Astrocyte of the spinal cord (primary cell): ENCODE results near the gene FZD2.
"Not testable (repeated sequence)": the region's sequence is repeated elsewhere in the genome, so short reads cannot be mapped to it uniquely, and the experiment has no call there.

Experiments
- DNase-seq: peaks from one replicate; pipeline ENCODE4 v3.0.0; 2011; ENCODE audit warnings: low read depth, low spot score
- H3K4me3 ChIP-seq: 2 replicates; pipeline ENCODE4 v1.5.1; 2011; ENCODE audit warnings: low read depth, mild to moderate bottlenecking, low read length, moderate library complexity
- CTCF ChIP-seq: IDR thresholded peaks from 2 replicates; pipeline ENCODE4 v1.5.1; 2012; ENCODE audit warnings: low read depth, mild to moderate bottlenecking, low read length, inconsistent platforms
- in situ Hi-C: cut with HindIII; loops from 2 replicates; pipeline ENCODE4 v1.10.0; 2017; ENCODE audit warnings: low sequenced_read_pairs

FZD2 gene

GRCh38 chr17:44527954-44528353, 29.3 kb upstream of the FZD2 start:
- no peak for TF ChIP-seq CTCF
- in situ Hi-C loops: no loop called here
- DNase-seq: no peak
- no peak overlapping the region for H3K4me3 ChIP-seq

GRCh38 chr17:44529864-44530263, 27.4 kb upstream of the FZD2 start:
- in situ Hi-C loops: no loop called here
- TF ChIP-seq CTCF: no peak
- DNase-seq: no peak

GRCh38 chr17:44530896-44531418, 26.3 kb upstream of the FZD2 start:
- no peak for TF ChIP-seq CTCF
- in situ Hi-C loops: no loop called here
- no peak for DNase-seq
- no peak overlapping the region for H3K4me3 ChIP-seq

More at GRCh38 chr17:44529864-44530263, 27.4 kb upstream of the FZD2 start:
- no peak overlapping the region for H3K4me3 ChIP-seq

- in situ Hi-C loops: no loop called here
- peak; percentile 94 for TF ChIP-seq CTCF
- peak; percentile 90 for DNase-seq
- no peak overlapping the region for H3K4me3 ChIP-seq
Measured at GRCh38 chr17:44533533-44534246, 23.6 kb upstream of the FZD2 start.

- in situ Hi-C loops: no loop called here
- no peak for DNase-seq
- no peak for TF ChIP-seq CTCF
- no peak overlapping the region for H3K4me3 ChIP-seq
Measured at GRCh38 chr17:44536090-44536953, 21.0 kb upstream of the FZD2 start.

GRCh38 chr17:44537922-44538321, 19.4 kb upstream of the FZD2 start:
- H3K4me3 ChIP-seq, in situ Hi-C loops, DNase-seq: not testable (repeated sequence)

GRCh38 chr17:44539673-44540072, 17.6 kb upstream of the FZD2 start:
- no peak for TF ChIP-seq CTCF
- no peak overlapping the region for H3K4me3 ChIP-seq
- DNase-seq: no peak
- in situ Hi-C loops: no loop called here
